ENCODE results near the gene COL9A3.

COL9A3 gene

DNA sequence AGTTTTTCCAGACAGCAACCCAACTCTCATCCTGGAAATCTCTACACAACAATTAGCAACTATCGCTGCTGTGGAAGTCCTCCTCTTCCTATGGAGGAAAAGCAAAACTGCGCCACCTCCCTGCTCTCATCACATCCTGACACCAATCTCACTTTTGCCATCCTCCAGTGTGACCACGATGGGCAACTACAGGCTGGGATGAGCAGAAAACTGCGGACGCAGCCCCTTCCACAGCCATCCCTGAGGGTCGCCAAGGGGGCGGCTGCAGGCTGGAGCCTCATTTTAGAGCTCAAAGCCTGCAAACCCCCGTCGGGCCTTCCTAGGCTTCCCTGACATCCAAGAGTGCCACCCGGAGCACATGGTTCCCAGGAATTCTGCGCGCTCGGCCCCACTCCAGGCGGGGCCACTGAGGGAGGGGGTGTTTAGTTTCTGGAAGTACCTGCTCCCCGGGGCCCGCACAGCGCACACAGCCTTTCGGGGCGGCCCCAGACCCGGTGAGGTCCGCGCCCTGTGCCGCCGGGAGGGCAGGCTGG is 43.6 kb downstream of the COL9A3 start:
- no peak for DNase-seq

DNA sequence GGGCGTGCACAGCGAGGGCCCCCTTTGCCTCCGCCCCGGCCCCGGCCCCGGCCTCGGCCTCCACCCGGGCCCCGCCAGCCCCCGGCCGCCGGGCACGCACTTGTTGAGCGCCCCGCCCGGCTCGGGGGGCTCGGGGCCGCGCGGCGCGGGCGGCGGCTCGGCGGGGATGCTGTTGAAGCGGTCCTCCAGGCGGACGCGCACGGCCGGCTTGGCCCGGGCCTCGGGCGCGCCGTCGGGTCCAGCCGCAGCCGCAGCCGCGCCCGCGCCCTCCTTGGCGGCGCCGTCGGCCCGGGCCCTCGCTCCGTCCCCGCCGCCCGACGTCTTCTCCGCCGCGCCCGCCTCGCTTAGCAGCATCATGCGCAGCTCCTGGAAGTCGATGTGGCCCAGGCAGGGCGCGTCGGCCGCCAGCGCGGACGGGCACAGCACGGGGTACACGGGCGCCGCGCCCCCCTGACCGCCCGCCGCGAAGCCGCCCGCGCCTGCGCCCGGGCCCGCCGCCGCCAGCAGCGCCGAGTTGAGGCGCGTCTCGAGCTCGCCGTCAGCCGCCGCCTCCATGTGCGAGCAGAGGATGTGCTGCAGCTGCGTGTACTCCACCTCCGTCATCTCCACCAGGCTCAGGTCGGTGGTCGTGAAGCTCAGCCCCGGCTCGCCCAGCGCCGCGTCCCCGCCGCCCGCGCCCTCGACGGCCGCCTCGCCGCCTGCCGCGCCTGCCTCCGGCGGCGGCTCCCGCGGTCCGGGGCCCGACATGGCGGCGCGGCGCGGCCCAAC is 44.3 kb downstream of the COL9A3 start:
- peak; percentile 36 for DNase-seq

DNA sequence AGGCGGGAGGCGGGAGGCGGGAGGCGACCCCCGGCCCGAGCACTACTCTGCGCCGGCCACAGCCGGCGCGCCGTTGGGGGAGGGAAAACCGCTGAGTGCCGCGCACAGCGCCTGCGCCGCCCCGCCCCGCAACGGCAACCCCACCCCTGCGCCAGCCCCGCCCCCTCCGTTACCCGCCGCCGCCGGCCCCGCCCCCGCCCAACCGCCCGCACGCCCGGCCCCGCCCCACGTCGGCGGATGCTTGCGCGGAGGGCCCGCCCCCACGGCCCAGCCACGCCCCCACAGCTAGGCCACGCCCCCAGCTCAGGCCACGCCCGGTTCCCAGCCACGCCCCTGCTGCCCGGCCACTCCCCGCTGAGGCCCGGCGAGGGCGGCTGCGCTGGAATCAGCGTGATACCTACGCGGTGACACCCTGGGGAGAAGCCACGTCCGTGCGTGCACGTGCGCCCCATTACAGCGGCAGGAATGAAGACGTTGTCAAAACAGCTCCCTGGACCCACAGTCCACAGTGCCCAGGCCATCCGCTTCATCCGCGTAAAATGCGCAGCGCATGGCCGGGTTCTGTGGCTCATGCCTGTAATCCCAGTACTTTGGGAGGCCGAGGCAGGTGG is 45.0 kb downstream of the COL9A3 start, which contains the start of gene TCFL5:
TCFL5 (minus strand) TSS at position 97 of the 611 bp plus-strand sequence. CDS start 152 bp downstream, outside the sequence.
- peak; percentile 92 for DNase-seq

DNA sequence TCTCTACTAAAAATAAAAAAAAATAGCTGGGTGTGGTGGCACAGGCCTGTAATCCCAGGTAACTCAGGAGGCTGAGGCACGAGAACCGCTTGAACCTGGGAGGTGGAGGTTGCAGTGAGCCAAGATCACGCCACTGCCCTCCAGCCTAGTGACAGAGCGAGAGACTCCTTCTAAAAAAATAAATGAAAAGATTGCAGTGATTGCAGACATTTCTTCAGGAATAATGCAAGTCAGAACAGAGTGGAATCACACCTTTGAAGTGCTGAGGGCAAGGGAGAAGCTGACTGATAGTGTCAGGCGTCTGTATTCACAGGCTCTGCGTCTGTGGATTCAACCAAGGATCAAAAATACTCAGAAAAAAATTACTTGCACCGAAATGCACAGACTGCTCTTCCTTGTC is 47.4 kb downstream of the COL9A3 start:
- no peak for DNase-seq

DNA sequence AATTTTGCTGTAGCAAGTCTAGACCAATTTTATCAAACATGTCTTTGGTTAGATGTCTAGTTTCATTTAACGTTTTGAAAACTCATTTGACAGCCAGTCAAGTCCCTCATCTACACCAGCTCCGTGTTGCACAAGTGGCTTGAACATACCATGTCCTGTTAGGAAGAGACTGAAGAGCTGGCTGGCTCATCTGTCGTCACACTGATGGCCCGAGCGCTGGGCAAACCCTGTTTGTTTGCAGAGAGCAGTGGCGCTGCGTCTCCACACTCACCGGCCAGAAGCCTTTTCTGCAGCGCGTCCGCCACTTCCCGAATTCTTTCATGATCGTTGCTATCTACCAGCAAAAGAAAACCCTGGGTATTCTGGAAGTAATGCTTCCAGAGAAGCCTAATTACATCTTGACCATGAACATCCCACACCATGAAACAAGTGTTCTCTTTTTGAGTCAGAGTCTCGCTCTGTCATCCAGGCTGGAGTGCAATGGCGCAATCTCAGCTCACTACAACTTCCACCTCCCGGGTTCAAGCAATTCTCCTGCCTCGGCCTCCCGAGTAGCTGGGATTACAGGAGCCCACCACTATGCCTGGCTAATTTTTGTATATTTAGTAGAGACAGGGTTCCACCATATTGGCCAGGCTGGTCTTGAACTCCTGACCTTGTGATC is 55.5 kb downstream of the COL9A3 start:
- DNase-seq: no peak

DNA sequence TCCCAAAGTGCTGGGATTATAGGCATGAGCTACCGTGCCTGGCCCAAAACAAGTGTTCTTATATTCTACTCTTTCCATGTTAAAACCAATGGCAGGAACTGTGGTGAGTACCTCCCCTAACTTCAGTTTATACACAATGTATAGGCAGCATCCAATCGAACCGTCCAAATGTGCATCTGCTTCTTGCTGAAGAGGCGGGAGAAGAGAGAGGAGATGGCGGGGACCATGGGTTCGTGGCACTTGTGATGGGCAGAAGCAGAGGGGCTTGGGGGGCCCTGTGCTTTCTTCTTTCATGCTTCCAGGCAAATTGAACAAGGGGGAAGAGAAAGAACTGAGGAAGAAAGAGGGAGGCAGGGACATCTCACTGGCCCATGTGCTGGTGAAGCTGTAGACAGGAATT is 56.0 kb downstream of the COL9A3 start:
- no peak for DNase-seq

DNA sequence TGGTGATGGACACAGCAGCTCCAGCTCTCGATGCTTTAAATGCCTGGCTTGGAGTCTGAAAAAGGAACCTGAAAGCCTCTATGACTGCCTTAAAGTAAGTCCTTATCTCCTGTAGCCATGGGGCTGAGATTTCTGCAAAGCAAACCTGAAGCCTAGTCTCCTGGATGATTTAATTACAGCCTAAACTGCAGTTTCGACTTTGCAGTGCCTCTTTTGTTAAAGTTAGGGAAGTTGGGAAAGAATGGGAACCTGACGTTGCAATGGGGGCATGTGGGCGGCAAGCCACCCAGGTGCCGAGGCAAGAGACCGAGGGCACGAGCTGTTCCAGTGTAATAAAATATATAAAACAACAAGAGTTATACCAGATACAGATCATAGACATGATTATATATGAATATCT is 56.4 kb downstream of the COL9A3 start:
- DNase-seq: no peak

DNA sequence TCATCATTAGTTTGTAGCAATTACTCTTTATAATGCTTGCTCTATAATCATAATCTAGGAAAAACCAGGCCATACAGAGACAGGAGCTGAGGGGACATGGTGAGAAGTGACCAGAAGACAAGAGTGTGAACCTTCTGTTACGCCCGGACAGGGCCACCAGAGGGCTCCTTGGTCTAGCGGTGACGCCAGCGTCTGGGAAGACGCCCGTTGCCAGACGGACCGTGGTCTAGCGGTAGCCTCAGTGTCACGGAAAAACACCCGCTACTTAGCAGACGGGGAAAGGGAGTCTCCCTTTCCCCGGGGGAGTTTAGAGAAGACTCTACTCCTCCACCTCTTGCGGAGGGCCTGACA is 56.8 kb downstream of the COL9A3 start:
- peak; percentile 34 for DNase-seq

DNA sequence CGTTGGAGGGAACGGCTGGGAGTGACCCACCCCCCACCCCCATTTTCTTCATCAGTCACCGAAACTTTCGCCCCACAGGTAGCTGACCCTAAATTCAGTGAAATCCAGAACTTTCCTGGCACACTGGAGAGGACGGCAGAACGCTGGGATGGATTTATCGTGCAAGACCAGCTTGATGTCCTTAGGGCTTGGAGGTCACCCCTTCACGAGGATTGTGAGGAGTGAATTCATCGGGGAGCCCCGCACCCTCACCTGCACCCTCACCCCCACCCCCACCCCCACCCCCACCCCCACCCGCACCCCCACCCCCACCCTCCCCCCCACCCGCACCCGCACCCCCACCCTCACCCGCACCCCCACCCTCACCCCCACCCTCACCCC is 58.1 kb downstream of the COL9A3 start:
- DNase-seq: no peak

DNA sequence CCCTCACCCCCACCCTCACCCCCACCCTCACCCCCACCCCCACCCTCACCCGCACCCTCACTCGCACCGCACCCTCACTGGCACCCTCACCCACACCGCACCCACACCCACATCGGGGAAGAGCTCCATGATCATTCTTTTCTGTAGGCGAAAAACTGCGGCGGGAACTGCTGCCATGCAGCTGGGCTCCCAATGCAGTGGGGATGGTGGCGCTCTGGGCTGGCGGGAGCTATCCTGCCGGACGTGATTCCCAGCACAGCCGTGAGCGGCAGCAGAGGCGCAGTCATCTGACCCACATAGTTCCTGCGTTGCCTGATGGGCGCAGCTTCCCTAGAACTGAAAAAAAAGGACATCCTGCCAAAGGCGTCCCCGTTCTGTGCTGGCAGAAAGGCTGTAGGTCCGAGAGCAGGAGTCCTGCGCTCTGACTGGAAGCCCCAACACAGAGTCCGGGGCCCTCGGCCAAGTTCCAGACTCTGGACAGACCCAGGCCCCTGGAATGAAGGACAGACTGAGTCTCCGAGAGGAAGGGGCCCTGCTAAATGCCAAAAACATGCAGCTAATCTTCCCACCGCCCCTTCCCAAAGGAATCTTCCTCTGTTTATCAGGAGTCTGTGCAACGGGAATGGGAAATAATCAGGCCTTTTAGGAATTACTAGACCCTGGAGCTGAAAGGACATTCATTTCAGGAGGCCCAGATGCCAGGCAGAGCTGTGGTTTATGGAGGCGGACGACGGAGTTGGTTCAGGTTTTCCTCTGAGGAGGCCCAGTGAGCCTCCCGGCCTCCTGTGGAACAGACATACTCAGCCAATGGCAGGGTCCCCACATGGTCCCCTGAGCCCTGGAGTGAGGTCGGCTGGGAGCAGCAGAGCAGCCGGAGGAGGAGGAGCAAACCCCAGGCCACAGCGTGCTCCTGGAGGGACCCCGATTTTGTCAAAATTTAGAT is 58.8 kb downstream of the COL9A3 start:
- no peak for DNase-seq

DNA sequence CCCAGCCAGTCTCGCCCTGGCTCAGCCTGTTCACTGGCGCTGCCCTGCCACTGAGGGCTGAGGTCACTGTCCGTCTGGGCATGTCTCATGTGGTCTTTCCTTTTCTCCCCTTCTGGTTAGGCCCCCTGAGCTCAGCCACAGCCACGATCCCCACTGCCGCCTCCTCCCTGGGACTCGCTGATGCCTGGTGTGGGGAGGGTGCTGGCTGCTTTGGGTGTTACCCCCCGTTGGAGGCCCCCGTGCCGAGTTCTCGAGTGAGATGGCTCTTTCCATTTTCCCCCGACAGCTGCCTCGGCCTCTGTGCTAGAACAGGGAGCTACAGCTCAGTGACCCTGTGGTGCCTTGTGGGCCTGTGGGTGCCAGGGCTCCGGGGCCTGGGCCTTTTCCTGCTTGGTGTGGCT is 59.7 kb downstream of the COL9A3 start:
- no peak for DNase-seq

DNA sequence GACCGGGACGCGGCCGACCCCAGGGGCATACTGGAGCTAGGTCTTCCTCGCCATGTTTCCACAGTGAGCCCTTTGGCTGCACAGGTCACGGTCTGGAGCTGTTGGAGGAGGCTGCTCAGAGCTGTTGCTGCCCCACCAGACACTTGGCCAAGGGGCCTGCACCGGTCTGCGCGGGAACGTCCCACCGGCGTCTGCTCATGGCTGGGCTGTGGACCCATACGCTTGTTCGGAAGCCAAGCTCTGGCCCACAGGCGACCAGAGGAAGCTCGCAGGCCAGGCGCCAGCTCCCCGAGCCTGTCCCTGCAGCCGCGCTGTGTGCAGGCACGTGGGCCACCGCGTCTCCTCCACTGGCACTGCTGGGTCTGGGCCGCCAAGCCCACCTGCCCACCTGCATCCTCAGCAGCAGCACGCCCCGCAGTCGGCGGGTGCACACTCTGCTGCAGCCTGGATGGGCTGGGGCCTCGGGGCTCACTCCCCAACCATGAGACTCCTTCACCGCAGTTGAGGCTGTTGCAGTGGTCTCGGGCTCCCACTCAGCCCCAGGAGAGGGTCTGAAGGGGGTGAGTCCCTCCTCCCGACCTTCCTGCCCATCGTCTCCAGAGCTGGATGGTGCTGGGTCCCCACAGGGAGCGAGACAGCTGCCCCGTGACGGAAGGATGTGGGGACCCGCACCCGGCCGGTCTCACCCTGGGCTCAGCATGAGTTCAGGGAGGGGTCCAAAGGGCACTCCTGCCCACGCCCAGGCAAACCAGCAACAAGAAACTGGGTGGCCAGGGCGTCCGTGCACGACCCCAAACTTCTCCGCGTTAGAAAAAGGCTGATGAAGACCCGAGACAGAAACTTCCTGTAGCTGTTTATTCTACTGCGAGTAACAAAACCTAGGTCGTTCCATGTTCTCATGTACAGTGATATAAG is 60.3 kb downstream of the COL9A3 start:
- no peak for DNase-seq

DNA sequence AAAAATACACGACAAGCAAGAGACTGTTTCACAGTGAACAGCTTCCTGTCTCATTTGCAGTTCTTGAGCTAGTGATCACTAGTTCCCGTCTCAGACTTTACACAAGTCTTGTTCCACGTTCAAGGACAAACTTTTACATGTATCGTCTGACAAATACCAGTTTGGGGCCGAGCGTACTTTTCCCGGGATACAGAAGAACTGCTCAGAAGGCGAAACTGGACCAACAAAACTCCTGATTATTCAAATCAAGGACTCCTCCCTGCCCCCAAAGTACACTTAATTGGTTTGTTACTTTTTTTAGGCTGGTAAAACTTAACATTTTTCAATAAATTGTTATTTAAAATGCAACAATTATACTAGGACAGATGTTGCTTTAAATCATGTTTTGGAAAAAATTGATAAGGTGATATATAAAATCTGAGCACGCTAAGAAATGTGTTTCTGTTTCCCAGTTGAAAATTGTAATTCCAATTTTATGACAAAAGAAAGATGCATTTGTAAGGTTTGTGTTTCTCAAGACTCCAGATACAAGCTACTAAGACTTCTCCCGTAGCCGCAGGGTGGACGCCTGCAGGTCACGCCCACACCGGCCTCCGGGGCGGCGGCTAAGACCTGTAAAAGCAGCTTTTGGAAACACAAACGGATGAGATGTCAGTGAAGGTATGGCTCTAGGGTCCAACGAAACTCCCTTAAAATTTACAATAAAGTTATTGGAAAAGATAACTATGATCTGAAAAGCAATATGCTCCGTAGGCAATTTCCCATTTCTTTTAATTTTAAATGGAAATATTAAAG is 61.6 kb downstream of the COL9A3 start:
- DNase-seq: no peak

DNA sequence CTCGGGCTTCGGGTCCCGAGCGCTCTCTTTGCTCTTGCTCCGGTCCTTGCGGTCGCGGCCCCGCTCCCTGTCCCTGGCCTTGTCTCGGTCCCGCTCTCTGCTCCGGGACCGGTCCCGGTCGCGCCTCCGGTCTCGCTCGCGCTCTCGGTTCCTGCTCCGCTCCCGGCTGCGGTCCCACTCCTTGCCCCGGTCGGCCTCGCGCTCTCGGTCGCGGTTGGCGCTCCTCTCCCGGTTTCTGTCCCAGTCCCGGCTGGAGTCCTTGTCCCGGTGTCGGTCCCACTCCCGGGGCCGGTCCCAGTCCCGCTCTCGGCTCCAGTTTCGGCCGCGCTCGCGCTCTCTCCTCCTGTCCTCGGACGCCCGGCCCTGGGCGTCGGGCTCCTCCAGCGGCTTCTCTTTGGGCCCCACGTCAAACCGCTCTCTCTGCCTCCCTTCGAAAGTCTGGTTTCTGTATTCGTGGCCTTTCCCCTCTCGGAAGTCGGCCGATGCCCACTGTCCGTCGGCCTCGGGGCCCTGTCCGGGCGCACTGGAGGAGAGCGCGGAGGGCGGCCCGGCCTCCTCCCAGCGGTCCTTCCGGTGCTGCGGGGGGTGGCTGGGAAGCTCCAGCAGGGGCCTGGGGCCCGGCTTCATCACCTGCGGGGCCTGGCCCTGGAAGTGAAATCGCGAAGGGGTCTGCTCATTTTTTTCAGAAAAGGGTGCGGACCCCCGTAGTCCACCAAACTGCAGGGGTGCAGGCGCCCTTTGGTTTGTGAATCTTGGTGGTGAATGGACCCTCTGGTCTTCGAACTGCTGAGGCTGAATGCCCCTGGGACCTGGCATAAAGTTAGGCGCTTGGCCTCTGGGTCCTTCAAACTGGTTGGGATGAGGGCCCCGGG is 62.7 kb downstream of the COL9A3 start:
- DNase-seq: no peak

DNA sequence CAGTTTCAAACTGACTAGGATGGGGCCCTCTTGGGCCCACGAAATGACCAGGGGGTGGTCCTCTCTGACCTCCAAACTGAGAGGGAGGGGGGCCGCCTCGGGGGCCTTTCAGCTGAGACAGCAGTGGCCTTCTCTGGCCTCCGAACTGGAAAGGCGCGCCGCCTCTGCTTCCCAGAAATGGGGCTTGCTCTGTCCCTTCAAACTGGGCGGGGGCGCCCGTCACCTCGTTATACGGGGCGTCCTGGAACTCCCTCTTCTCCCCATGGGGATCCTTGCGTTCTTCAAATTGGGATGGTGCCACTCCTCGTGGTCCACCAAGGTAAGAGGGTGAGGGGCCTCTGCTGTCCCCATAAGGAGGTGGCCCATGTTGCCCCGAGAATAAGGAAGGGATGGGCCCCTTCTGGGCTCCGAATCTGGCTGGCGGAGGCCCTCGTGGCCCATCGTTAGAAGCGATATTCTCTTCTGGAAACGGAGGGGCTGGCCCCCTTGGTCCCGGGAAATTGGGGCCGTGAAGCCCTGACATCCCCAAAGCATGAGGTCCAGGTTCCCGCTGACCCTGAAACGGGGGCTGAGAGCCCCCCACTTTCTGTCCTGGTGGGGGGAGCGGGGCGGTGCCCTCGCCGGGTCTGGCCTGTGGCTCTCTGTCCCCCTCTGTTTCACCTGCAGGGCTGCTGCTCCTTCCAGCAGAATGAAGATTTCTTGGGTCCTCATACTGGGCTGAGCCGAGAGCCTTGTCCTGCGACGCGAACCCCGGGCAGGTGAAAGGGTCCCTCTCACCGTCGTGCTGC is 63.5 kb downstream of the COL9A3 start:
- DNase-seq: no peak

DNA sequence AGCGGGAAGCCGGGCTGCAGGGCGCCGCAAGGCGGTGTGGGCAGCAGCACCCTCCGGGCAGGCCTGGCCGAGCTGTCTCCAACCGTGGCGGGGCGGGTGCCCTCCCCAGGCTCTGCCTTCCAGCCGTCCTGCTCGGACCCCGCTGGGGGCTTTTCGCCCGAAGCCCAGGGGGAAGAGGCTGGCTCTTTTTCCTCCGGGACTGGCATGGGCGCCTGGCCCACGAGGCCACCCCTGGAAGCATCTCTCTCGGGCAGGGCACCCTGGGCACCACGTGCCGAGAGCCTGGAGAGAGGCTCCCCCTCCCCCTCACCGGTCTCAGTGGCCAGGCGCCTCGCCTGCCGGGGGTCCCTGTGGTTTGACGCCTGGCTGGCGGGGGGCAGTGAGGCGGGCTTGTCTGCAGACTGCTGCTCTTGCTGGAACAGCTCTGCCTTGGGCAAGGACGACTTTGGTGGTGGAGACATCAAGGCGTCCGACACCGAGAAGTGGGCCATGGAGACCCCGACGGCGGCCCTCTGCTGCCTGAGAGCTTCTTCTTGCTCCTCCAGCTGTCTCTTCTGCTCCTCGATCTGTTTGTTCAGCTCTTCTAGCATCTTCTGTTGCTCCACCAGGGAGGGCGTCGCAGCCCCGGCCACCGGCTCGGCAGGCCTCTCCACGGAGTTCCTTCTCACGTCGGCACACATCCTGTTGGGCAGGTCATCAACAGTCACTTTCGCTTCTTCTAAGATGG is 64.2 kb downstream of the COL9A3 start:
- DNase-seq: no peak

DNA sequence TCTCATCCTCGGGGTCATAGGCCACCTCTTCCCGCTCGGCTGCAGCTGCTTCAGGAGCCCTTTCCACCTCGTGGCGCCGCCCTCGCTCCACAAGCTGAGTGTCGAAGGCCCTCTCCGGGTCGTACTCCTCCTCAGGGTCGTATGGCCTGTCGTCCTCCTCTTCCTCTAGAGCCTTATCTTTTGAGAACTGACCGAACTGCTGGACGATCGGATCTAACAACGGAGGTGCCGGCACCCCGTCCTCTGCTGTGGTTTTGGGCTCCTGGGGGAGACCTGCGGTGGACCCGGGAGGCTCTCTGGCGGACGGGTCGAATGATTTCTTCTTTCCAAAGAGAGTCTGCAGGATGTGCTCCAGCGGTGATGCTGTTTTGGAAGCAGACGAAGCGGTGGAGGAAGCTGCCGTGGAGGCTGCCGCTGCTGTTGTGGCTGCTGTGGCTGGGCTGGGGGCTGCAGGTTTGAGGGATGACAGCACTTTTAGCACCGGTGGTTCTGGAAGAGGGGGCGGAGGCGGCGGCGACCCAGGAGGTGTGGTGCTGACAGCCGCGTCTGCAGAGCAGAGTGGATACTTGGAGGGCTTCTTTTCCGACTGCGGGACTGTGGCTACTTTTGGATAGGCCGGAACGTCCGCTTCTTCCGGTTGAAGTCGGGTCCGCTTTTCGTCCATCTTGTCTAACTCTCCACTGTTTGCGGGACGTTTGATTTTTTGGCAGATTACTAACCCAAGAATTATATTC is 65.0 kb downstream of the COL9A3 start:
- DNase-seq: no peak

DNA sequence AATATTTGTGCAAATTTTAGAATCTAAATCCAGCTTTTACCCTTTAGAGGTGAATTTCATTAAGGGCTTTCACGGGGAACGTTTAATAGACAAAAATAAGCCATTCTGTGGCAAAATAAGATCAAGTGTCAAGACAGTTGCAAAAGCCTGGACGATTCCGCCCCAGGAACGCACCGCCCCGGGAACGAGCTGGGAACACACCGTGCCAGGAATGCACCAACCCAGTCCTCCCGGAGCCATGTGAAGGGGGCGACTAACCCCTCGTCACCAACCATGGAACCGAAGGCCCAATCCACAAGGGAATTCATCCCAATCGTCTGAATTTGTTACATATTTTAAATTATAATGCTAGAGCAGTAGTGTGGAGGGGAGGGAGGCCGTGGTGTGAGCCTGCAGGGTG is 65.6 kb downstream of the COL9A3 start:
- DNase-seq: no peak

All from activated CD4-positive, alpha-beta T cell treated with anti-CD3 and anti-CD28 coated beads, Interleukin-2, amount 50 U/mL, for 1 hour (primary cell).